SK-N-SH treated with all-trans-retinoic acid at 6 μM for 48 hours (cell line): ENCODE data around the gene KRTAP4-7.

ENCODE experiments used
- ATAC-seq: fragments of 200-7000 bp; cut with Tn5 transposase; 3 replicates; pipeline ENCODE4 v1.9.1; 2020; ENCODE audit warnings: mild to moderate bottlenecking, moderate library complexity
- ARNTL ChIP-seq: fragments of 450-650 bp; formaldehyde crosslinking; IDR thresholded peaks from 2 replicates; pipeline ENCODE4 v1.5.0; 2020; ENCODE audit warnings: low read depth, mild to moderate bottlenecking, moderate library complexity, borderline replicate concordance
- BACH2 ChIP-seq: fragments of 250-450 bp; sonication (Bioruptor Pico); IDR thresholded peaks from 2 replicates; pipeline ENCODE4 v1.9.0; 2021; ENCODE audit warnings: mild to moderate bottlenecking, borderline replicate concordance
- CREB5 ChIP-seq: fragments of 250-450 bp; sonication (Bioruptor Pico); IDR thresholded peaks from 2 replicates; pipeline ENCODE4 v1.5.1; 2020; ENCODE audit warnings: low read depth, mild to moderate bottlenecking, moderate library complexity
- CSDC2 ChIP-seq: fragments of 250-450 bp; sonication (Bioruptor Pico); IDR thresholded peaks from 2 replicates; pipeline ENCODE4 v1.5.0; 2020; ENCODE audit warnings: mild to moderate bottlenecking, moderate library complexity
- CSRNP3 ChIP-seq: fragments of 250-450 bp; sonication (Bioruptor Pico); IDR thresholded peaks from 2 replicates; pipeline ENCODE4 v1.5.1; 2021; ENCODE audit warnings: mild to moderate bottlenecking, moderate library complexity
- ESRRG ChIP-seq: fragments of 250-450 bp; sonication (Bioruptor Pico); IDR thresholded peaks from 2 replicates; pipeline ENCODE4 v1.6.1; 2021; ENCODE audit warnings: mild to moderate bottlenecking
- GLIS3 ChIP-seq: fragments of 250-450 bp; sonication (Bioruptor Pico); IDR thresholded peaks from 2 replicates; pipeline ENCODE4 v1.5.0; 2020; ENCODE audit warnings: mild to moderate bottlenecking, moderate library complexity
- ISL1 ChIP-seq: fragments of 250-450 bp; sonication (Bioruptor Pico); IDR thresholded peaks from 2 replicates; pipeline ENCODE4 v2.1.2; 2022; ENCODE audit warnings: mild to moderate bottlenecking, moderate library complexity
- OSR1 ChIP-seq: fragments of 250-450 bp; sonication (Bioruptor Pico); IDR thresholded peaks from 2 replicates; pipeline ENCODE4 v1.8.0; 2022; ENCODE audit warnings: moderate library complexity, mild to moderate bottlenecking, inconsistent platforms
- PATZ1 ChIP-seq: fragments of 250-450 bp; sonication (Bioruptor Pico); IDR thresholded peaks from 2 replicates; pipeline ENCODE4 v1.8.0; 2020; ENCODE audit warnings: mild to moderate bottlenecking, moderate library complexity, borderline replicate concordance
- POU6F1 ChIP-seq: fragments of 250-450 bp; sonication (Bioruptor Pico); IDR thresholded peaks from 2 replicates; pipeline ENCODE4 v1.8.0; 2021; ENCODE audit warnings: low read depth, mild to moderate bottlenecking, moderate library complexity, borderline replicate concordance
- PPARA ChIP-seq: fragments of 250-450 bp; sonication (Bioruptor Pico); IDR thresholded peaks from 2 replicates; pipeline ENCODE4 v1.5.0; 2020; ENCODE audit warnings: mild to moderate bottlenecking, borderline replicate concordance
- SNAI2 ChIP-seq: fragments of 250-450 bp; sonication (Bioruptor Pico); IDR thresholded peaks from 2 replicates; pipeline ENCODE4 v1.5.0; 2020; ENCODE audit warnings: mild to moderate bottlenecking, moderate library complexity
- TCF4 ChIP-seq: fragments of 250-450 bp; sonication (Bioruptor Pico); IDR thresholded peaks from 2 replicates; pipeline ENCODE4 v1.8.0; 2021; ENCODE audit warnings: mild to moderate bottlenecking, moderate library complexity, borderline replicate concordance
- TOX ChIP-seq: fragments of 250-450 bp; sonication (Bioruptor Pico); IDR thresholded peaks from 2 replicates; pipeline ENCODE4 v1.8.0; 2021; ENCODE audit warnings: mild to moderate bottlenecking, moderate library complexity, borderline replicate concordance
- TSHZ2 ChIP-seq: fragments of 250-450 bp; sonication (Bioruptor Pico); IDR thresholded peaks from 2 replicates; pipeline ENCODE4 v1.5.0; 2020; ENCODE audit warnings: mild to moderate bottlenecking, moderate library complexity
- ZFP3 ChIP-seq: fragments of 250-450 bp; sonication (Bioruptor Pico); IDR thresholded peaks from 2 replicates; pipeline ENCODE4 v1.5.0; 2020; ENCODE audit warnings: mild to moderate bottlenecking, moderate library complexity
- ZFP30 ChIP-seq: fragments of 450-650 bp; formaldehyde crosslinking; IDR thresholded peaks from 2 replicates; pipeline ENCODE4 v1.5.0; 2022; ENCODE audit warnings: mild to moderate bottlenecking, moderate library complexity
- ZNF565 ChIP-seq: fragments of 450-650 bp; formaldehyde crosslinking; conservative IDR thresholded peaks from 2 replicates; pipeline ENCODE4 v1.5.0; 2020; ENCODE audit warnings: low read depth, mild to moderate bottlenecking, moderate library complexity
- ZNF8 ChIP-seq: fragments of 450-650 bp; formaldehyde crosslinking; IDR thresholded peaks from 2 replicates; pipeline ENCODE4 v1.5.0; 2020; ENCODE audit warnings: mild to moderate bottlenecking, moderate library complexity

KRTAP4-7 gene

GRCh38 chr17:41067281-41067680 lies 16.7 kb upstream of the KRTAP4-7 start (continued):
- TF ChIP-seq OSR1 (CRISPR knock-in tag) (no peak), PPARA (no peak), ARNTL (CRISPR knock-in tag) (no peak), TOX (CRISPR knock-in tag) (no peak), GLIS3 (CRISPR knock-in tag) (no peak)

- ATAC-seq = no peak
- TF ChIP-seq BACH2 (CRISPR knock-in tag) = no peak
- TF ChIP-seq CSRNP3 = no peak
- no peak for TF ChIP-seq POU6F1 (CRISPR knock-in tag)
- TF ChIP-seq CREB5 (CRISPR knock-in tag) = no peak
- no peak for TF ChIP-seq ZFP3
- no peak for TF ChIP-seq ESRRG
- TF ChIP-seq TOX (CRISPR knock-in tag) = no peak
- no peak for TF ChIP-seq ZFP30
- TF ChIP-seq ZNF8 (CRISPR knock-in tag) = no peak
- TF ChIP-seq, all 23 proteins: peak for 0
Measured at GRCh38 chr17:41069031-41069430, 14.9 kb upstream of the KRTAP4-7 start.

GRCh38 chr17:41071606-41072360 lies 12.2 kb upstream of the KRTAP4-7 start:
- ATAC-seq = no peak
- TF ChIP-seq ZNF8 (CRISPR knock-in tag) (no peak), GLIS3 (CRISPR knock-in tag) (no peak), ISL1 (CRISPR knock-in tag) (no peak), TCF4 (CRISPR knock-in tag) (no peak)

GRCh38 chr17:41073676-41074075 lies 10.3 kb upstream of the KRTAP4-7 start:
- ATAC-seq = no peak

More at GRCh38 chr17:41073676-41074075, 10.3 kb upstream of the KRTAP4-7 start:
- TF ChIP-seq TCF4 (CRISPR knock-in tag) (no peak), TOX (CRISPR knock-in tag) (no peak), CREB5 (CRISPR knock-in tag) (no peak), CSDC2 (no peak), ESRRG (no peak), SNAI2 (CRISPR knock-in tag) (no peak), POU6F1 (CRISPR knock-in tag) (no peak), OSR1 (CRISPR knock-in tag) (no peak), PATZ1 (CRISPR knock-in tag) (no peak), ZNF565 (CRISPR knock-in tag) (no peak), GLIS3 (CRISPR knock-in tag) (no peak), TSHZ2 (CRISPR knock-in tag) (no peak), CSRNP3 (no peak)
